HEK293 (cell line): ENCODE data around the gene PRR19.
A peak's percentile ranks its signal among the peaks of the same experiment; 100 is the strongest.

Source experiments
- GLI4 ChIP-seq: fragments of 450-650 bp; formaldehyde crosslinking; IDR thresholded peaks from 2 replicates; pipeline ENCODE4 v1.5.1; 2016; ENCODE audit warnings: missing biosample characterization, missing genetic modification characterization
- GLIS2 ChIP-seq: fragments of 450-650 bp; formaldehyde crosslinking; IDR thresholded peaks from 2 replicates; pipeline ENCODE4 v1.5.1; 2016; ENCODE audit warnings: missing biosample characterization, missing genetic modification characterization
- MZF1 ChIP-seq: fragments of 450-650 bp; formaldehyde crosslinking; IDR thresholded peaks from 2 replicates; pipeline ENCODE4 v1.5.1; 2017; ENCODE audit warnings: missing biosample characterization, missing genetic modification characterization, borderline replicate concordance
- PRDM10 ChIP-seq: fragments of 450-650 bp; formaldehyde crosslinking; IDR thresholded peaks from 2 replicates; pipeline ENCODE4 v1.5.1; 2016; ENCODE audit warnings: missing biosample characterization, missing genetic modification characterization
- PRDM2 ChIP-seq: fragments of 450-650 bp; formaldehyde crosslinking; IDR thresholded peaks from 2 replicates; pipeline ENCODE4 v1.5.1; 2016; ENCODE audit warnings: missing biosample characterization, missing genetic modification characterization, borderline replicate concordance
- RBAK ChIP-seq: fragments of 450-650 bp; formaldehyde crosslinking; IDR thresholded peaks from 2 replicates; pipeline ENCODE4 v1.5.1; 2016; ENCODE audit warnings: missing biosample characterization, missing genetic modification characterization
- ZBTB21 ChIP-seq: fragments of 450-650 bp; formaldehyde crosslinking; IDR thresholded peaks from 2 replicates; pipeline ENCODE4 v1.5.1; 2017; ENCODE audit warnings: missing biosample characterization, missing genetic modification characterization
- ZBTB7A ChIP-seq: fragments of 450-650 bp; formaldehyde crosslinking; IDR thresholded peaks from 2 replicates; pipeline ENCODE4 v1.5.1; 2016; ENCODE audit warnings: low read depth, missing biosample characterization, missing genetic modification characterization
- ZFP69B ChIP-seq: fragments of 450-650 bp; formaldehyde crosslinking; IDR thresholded peaks from 2 replicates; pipeline ENCODE4 v1.5.1; 2016; ENCODE audit warnings: missing biosample characterization, missing genetic modification characterization
- ZIC2 ChIP-seq: fragments of 450-650 bp; formaldehyde crosslinking; IDR thresholded peaks from 2 replicates; pipeline ENCODE4 v1.5.1; 2016; ENCODE audit warnings: missing biosample characterization, missing genetic modification characterization
- ZNF112 ChIP-seq: fragments of 450-650 bp; formaldehyde crosslinking; IDR thresholded peaks from 2 replicates; pipeline ENCODE4 v1.5.0; 2017; ENCODE audit warnings: missing biosample characterization, missing genetic modification characterization
- ZNF140 ChIP-seq: fragments of 450-650 bp; formaldehyde crosslinking; IDR thresholded peaks from 2 replicates; pipeline ENCODE4 v1.5.1; 2016; ENCODE audit warnings: missing biosample characterization, missing genetic modification characterization
- ZNF19 ChIP-seq: fragments of 450-650 bp; formaldehyde crosslinking; IDR thresholded peaks from 2 replicates; pipeline ENCODE4; 2016; ENCODE audit warnings: missing biosample characterization, missing genetic modification characterization, low read depth
- ZNF394 ChIP-seq: fragments of 450-650 bp; formaldehyde crosslinking; IDR thresholded peaks from 2 replicates; pipeline ENCODE4 v1.5.1; 2016; ENCODE audit warnings: missing biosample characterization, missing genetic modification characterization, mild to moderate bottlenecking, moderate library complexity, borderline replicate concordance
- ZNF416 ChIP-seq: fragments of 450-650 bp; formaldehyde crosslinking; IDR thresholded peaks from 2 replicates; pipeline ENCODE4 v1.5.1; 2016; ENCODE audit warnings: missing biosample characterization, missing genetic modification characterization
- ZNF560 ChIP-seq: fragments of 450-650 bp; formaldehyde crosslinking; IDR thresholded peaks from 2 replicates; pipeline ENCODE4 v1.5.1; 2017; ENCODE audit warnings: missing biosample characterization, missing genetic modification characterization, borderline replicate concordance
- ZNF596 ChIP-seq: fragments of 450-650 bp; IDR thresholded peaks from 2 replicates; pipeline ENCODE4 v1.5.0; 2018; ENCODE audit warnings: missing biosample characterization, mild to moderate bottlenecking, missing genetic modification characterization, moderate library complexity
- ZNF610 ChIP-seq: fragments of 450-650 bp; formaldehyde crosslinking; IDR thresholded peaks from 2 replicates; pipeline ENCODE4 v1.5.1; 2016; ENCODE audit warnings: missing biosample characterization, missing genetic modification characterization, borderline replicate concordance
- ZNF623 ChIP-seq: fragments of 450-650 bp; formaldehyde crosslinking; IDR thresholded peaks from 2 replicates; pipeline ENCODE4 v1.5.1; 2016; ENCODE audit warnings: missing biosample characterization, missing genetic modification characterization
- ZNF768 ChIP-seq: fragments of 450-650 bp; formaldehyde crosslinking; IDR thresholded peaks from 2 replicates; pipeline ENCODE4 v1.5.1; 2018; ENCODE audit warnings: missing biosample characterization, mild to moderate bottlenecking, missing genetic modification characterization
- ZNF776 ChIP-seq: fragments of 450-650 bp; formaldehyde crosslinking; IDR thresholded peaks from 2 replicates; pipeline ENCODE4 v1.5.0; 2017; ENCODE audit warnings: missing biosample characterization, missing genetic modification characterization, borderline replicate concordance
- ZNF777 ChIP-seq: fragments of 450-650 bp; formaldehyde crosslinking; IDR thresholded peaks from 2 replicates; pipeline ENCODE4 v1.5.1; 2017; ENCODE audit warnings: missing biosample characterization, missing genetic modification characterization, borderline replicate concordance
- ZNF837 ChIP-seq: fragments of 450-650 bp; formaldehyde crosslinking; IDR thresholded peaks from 2 replicates; pipeline ENCODE4 v1.5.1; 2016; ENCODE audit warnings: missing biosample characterization, missing genetic modification characterization
- ZXDB ChIP-seq: fragments of 450-650 bp; formaldehyde crosslinking; IDR thresholded peaks from 2 replicates; pipeline ENCODE4 v1.5.1; 2016; ENCODE audit warnings: missing biosample characterization, missing genetic modification characterization
- TF ChIP-seq, protein P1 (sequence below): fragments of 450-650 bp; formaldehyde crosslinking; IDR thresholded peaks from 2 replicates; pipeline ENCODE4 v1.5.1; 2017; ENCODE audit warnings: missing biosample characterization, missing genetic modification characterization
- TF ChIP-seq, protein P2 (sequence below): fragments of 450-650 bp; formaldehyde crosslinking; IDR thresholded peaks from 2 replicates; pipeline ENCODE4 v1.5.1; 2016; ENCODE audit warnings: missing biosample characterization, missing genetic modification characterization

Gene PRR19

GRCh38 chr19:42279902-42280814, 21.8 kb upstream of the PRR19 start (continued):
- TF ChIP-seq ZNF560 (tag by site-specific recombination) (no peak), ZNF777 (tag by site-specific recombination) (no peak), ZNF837 (tag by site-specific recombination) (no peak), ZBTB7A (tag by site-specific recombination) (peak; percentile 96; the same call in 1 of the 2 replicates), ZNF394 (peak; percentile 48; the same call in 1 of the 2 replicates), ZNF776 (tag by site-specific recombination) (no peak), ZBTB21 (tag by site-specific recombination) (peak; percentile 35; the same call in 1 of the 2 replicates), ZNF112 (tag by site-specific recombination) (no peak), ZIC2 (tag by site-specific recombination) (peak; percentile 99), RBAK (tag by site-specific recombination) (no peak), ZFP69B (tag by site-specific recombination) (peak; percentile 69), ZXDB (tag by site-specific recombination) (peak; percentile 99), ZNF768 (no peak), ZNF596 (tag by site-specific recombination) (peak; percentile 7; the same call in 1 of the 2 replicates), ZNF19 (no peak), MZF1 (tag by site-specific recombination) (peak; percentile 54; the same call in 1 of the 2 replicates), ZNF623 (tag by site-specific recombination) (no peak; the same call in none of the 2 replicates), PRDM2 (no peak), ZNF416 (tag by site-specific recombination) (no peak), ZNF610 (tag by site-specific recombination) (0 out of 2 replicates have a peak, but pooled peaks have one; percentile 12), GLIS2 (tag by site-specific recombination) (peak; percentile 100), GLI4 (tag by site-specific recombination) (no peak), PRDM10 (tag by site-specific recombination) (peak; percentile 99), ZNF140 (no peak)
- TF ChIP-seq, protein P1, sequence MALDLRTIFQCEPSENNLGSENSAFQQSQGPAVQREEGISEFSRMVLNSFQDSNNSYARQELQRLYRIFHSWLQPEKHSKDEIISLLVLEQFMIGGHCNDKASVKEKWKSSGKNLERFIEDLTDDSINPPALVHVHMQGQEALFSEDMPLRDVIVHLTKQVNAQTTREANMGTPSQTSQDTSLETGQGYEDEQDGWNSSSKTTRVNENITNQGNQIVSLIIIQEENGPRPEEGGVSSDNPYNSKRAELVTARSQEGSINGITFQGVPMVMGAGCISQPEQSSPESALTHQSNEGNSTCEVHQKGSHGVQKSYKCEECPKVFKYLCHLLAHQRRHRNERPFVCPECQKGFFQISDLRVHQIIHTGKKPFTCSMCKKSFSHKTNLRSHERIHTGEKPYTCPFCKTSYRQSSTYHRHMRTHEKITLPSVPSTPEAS: no peak; the same call in 1 of the 2 replicates
- TF ChIP-seq, protein P2, sequence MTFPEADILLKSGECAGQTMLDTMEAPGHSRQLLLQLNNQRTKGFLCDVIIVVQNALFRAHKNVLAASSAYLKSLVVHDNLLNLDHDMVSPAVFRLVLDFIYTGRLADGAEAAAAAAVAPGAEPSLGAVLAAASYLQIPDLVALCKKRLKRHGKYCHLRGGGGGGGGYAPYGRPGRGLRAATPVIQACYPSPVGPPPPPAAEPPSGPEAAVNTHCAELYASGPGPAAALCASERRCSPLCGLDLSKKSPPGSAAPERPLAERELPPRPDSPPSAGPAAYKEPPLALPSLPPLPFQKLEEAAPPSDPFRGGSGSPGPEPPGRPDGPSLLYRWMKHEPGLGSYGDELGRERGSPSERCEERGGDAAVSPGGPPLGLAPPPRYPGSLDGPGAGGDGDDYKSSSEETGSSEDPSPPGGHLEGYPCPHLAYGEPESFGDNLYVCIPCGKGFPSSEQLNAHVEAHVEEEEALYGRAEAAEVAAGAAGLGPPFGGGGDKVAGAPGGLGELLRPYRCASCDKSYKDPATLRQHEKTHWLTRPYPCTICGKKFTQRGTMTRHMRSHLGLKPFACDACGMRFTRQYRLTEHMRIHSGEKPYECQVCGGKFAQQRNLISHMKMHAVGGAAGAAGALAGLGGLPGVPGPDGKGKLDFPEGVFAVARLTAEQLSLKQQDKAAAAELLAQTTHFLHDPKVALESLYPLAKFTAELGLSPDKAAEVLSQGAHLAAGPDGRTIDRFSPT (tag by site-specific recombination): peak; percentile 100
